HG03457 (cell line): ENCODE measurements around the gene ALDH8A1.

Source experiments
- ATAC-seq: cut with Tn5 transposase; IDR thresholded peaks from one replicate; pipeline ENCODE4 v1.9.1; 2021; ENCODE audit warnings: moderate number of reproducible peaks; ENCODE audit not compliant: unreplicated experiment

Gene ALDH8A1

GRCh38 chr6:134949927-134950326 lies at the start of gene ALDH8A1:
TSS of gene ALDH8A1 (minus strand) at chr6:134950101. CDS start at chr6:134950053, 48 bp downstream.
- no peak for ATAC-seq

GRCh38 chr6:134999107-134999506 lies 49.2 kb upstream of the ALDH8A1 start:
- ATAC-seq = no peak

DNA sequence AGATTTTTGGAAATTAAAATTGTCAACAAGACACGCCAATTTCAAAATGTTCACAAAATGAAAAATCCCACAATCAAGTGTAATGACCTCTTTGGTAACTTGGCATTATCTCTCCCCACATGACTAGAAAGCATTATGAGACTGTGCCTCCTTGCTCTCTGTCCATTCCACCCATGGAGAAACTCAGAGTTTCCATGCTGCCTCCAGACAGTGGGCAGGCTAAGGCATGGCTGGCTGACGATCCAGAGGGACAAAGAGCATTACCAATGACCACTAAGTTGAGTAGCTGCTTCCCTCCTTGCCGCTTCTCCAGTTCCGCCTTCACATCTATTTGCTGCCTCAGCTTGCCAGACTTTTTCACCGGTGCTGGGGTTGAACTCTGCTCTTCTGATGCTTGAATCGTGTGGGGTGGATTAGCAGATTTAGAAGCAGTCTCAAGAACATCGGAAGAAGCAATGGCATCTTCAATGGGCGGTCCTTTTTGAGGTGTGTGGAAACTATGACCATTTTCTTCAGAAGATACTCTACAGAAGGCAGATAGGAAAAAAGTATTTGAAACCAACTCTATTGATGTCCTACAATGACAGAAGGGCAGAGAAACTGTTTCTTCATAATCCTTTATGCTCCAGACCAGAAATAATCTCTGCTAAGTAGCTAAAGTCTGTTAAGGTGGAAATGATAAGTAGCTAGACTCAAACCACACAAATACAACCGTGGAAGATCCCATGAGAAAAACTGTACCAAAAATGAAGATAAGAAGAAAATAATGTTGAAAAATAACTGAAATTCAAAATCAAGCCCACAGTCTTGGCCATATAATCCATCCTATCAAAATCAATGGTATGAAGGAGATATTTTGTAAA lies 47.5 kb upstream of the ALDH8A1 start:
- ATAC-seq = no peak

DNA sequence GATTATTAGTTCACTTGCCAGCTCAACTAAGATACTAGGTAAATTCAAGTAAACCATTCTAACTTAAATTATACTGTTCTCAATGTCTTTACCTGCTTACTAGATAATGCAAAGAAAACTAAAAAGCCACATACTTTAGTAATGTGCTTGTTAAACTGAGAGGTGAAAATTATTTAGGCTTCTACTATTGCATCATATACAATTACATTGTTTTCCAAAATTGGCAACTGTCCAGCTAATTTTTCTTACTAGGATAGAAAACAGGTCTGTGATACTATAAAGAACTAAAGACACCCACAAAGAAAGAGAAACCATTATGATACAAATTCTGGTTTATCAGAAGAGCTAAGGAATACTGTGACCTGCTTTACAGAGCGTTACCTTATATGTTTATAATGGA lies 45.6 kb upstream of the ALDH8A1 start:
- ATAC-seq = no peak

- ATAC-seq = no peak
These were observed 44.5 kb upstream of the ALDH8A1 start for GRCh38 chr6:134994431-134994830.

DNA sequence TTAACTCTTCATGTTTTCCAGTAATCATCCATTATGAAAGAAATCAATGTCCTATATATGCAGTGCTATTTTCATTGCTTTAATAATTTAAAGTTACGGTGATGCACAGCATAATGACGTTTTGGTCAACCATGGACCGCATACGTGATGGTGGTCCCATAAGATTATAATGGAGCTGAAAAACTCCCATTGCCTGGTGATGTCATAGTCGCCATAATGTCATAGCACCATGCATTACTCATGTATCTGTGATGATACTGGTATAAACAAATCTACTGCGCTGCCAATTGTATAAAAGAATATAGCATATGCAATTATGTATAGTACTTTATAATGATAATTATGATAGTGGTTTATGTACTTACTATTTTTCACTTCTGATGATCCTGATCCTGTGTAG lies 42.3 kb upstream of the ALDH8A1 start:
- no peak for ATAC-seq

DNA sequence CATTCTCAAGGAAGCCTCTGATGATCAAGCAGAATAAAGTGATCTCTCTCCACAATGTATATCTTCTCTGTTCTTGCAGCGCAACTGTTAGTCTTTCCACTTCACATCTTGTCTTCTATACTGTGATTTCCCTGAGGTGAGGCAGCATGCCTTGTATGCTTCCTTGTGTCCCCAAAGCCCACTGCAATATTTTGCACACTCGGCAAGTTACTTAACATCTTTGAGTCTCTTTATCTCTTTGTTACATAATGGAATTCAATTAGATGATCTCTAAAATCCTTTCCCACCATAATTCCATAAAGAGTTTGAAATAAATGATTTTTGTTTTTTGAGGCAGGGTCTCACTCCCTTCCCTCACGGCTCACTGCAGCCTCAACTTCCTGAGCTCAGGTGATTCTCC lies 40.4 kb upstream of the ALDH8A1 start:
- no peak for ATAC-seq

- ATAC-seq = no peak
These were observed 34.9 kb upstream of the ALDH8A1 start for GRCh38 chr6:134984821-134985220.

- no peak for ATAC-seq
These were observed 33.9 kb upstream of the ALDH8A1 start for GRCh38 chr6:134983823-134984222.

DNA sequence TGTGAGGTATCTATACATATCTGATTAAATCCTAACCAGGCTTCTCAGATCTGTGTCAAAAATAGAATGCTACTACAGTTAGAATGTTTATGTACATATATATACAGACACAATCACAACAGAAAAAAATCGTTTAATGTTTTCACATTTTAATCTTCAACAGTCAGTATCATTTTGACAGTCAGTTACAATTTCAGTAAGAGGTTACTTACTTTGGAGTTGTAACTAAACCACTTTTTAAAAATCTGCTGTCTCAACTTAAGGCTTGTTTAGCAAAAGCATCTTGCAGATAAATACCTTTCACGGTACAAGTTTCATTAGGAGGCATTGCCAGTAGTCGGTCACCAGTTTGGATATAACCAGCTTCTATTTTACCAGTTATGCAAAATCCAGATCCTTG lies 32.3 kb upstream of the ALDH8A1 start:
- no peak for ATAC-seq

GRCh38 chr6:134980846-134981245 lies 30.9 kb upstream of the ALDH8A1 start:
- no peak for ATAC-seq

DNA sequence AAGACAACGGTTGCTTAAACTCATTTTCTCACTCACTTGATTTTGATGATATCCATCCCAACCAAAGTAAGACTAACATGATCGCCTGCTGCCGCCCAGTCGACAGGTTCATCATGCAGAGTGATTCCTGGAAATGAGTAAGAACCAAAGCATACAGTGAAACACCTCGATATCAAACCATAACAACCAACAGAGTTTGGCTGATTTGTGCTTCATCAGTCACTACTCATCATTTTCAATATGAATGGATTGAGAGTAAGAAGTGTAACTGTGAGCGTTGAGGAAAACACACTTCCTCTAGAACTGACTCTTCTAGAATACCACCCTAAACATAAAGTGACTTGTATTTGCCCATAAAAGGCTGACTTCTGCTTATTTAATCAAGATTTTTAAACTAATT lies 29.2 kb upstream of the ALDH8A1 start:
- ATAC-seq = peak; percentile 67

GRCh38 chr6:134974370-134974769 lies 24.5 kb upstream of the ALDH8A1 start:
- ATAC-seq = no peak

GRCh38 chr6:134967711-134968110 lies 17.8 kb upstream of the ALDH8A1 start:
- ATAC-seq = no peak

DNA sequence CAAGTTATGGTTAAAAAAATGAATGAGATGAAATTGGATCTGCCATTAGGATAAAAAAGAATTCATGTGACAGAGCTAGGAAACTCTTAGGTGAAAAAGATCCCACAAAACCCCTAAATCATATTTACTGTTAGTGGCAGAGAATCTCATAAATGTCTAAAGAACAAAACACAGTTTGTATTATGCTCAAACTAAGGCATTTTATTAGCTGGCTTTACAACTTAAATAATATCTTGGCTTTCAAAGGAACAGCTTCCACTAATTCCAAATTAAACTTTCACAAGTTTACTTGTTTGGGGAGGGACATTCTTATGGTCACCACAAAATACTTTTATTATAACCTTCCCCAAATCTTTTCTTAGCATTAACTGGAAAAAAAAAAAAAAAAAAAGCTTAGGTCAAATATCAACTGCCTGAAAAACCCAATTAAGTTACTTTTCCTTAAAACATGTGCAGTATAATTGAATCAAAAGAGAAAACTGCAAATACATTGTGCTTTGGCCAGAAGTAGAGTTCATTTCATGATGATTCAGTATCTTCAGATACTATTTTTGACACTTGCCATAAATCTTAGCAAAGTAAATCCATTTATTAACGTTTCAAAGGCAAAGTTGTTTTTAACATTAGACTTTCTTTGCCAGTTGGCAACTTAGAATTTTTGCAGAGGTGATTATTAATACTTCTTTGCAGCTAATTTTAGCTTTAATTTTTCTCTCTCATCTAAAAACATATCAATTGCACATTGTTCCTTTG lies 14.7 kb upstream of the ALDH8A1 start:
- no peak for ATAC-seq

GRCh38 chr6:134962421-134962820 lies 12.5 kb upstream of the ALDH8A1 start:
- ATAC-seq = no peak

DNA sequence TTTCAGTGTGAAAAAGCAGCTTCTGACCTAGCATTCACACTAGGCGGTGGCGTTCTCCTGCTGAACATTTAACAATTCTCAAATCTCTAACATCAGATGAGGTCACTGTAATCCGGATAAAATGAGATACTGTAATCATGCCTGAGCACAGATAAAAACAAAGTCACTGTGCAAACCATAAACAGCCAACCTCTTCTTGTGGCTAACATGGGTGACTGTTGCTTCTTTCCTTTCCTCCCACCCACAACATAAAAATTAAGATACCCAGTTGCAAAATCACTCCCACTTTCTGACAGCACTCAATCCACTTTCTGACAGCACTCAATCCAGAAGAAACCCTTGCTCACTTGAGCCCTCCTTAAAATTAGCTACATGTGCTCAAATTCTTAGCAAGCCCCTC lies 11.5 kb upstream of the ALDH8A1 start:
- no peak for ATAC-seq

GRCh38 chr6:134959603-134960002 lies 9.7 kb upstream of the ALDH8A1 start:
- ATAC-seq = no peak

- no peak for ATAC-seq
These were observed 6.8 kb upstream of the ALDH8A1 start for GRCh38 chr6:134956676-134957075.

GRCh38 chr6:134956032-134956431 lies 6.1 kb upstream of the ALDH8A1 start:
- no peak for ATAC-seq

DNA sequence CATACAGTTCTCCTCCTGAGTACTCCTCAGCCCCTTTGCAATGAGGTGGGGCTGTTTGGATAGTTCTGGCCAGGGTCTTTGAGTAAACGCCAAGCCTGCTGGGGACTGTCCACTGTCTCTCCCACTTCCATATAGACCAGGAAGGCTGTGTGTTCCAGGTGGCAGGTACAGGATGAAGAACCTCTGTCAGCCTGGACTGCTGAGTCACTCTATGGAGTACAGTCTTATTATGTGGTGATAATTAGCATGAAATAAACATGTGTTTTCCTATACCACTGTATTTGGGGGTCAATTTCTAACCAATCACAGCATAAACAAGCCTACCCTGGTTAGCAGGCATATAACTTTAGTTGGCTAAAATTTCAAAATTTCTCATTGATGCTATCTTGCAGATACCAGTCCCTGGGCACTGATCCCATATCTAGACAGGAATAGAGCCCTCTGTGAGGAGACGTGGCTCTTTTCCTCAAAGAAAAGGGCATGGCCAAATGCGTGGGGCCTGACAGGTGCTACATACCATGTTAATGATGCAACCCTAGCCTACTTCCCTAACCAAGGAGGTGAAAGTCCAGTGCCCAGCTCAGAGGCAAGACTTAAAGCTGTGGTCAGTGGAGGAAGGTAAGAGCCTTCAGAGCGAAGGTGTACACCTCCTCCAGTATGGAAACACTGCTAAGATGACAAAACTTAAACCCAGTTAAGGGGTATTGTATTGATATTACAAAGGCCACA lies 4.5 kb upstream of the ALDH8A1 start:
- no peak for ATAC-seq
